Tibial nerve (tissue), 3 donors: ENCODE data around the gene ANKFN1.

ENCODE experiments used
- POLR2A ChIP-seq, 2 donors: fragments of 450-650 bp; IDR thresholded peaks; one replicate each; pipeline ENCODE4 v1.6.1; 2017; ENCODE audit warnings: antibody characterized with exemption in 2 of 2, mild to moderate bottlenecking in 2 of 2, moderate library complexity in 2 of 2
- TF ChIP-seq, protein P1 (sequence below), 5 experiments: fragments of 200-600 bp in 3 of 5; fragments of 450-650 bp in 2 of 5; sonication (generic) in 3 of 5; IDR thresholded peaks; one replicate each; pipeline ENCODE4 v1.5.1; 2016 to 2019; ENCODE audit warnings: antibody characterized with exemption in 5 of 5, mild to moderate bottlenecking in 3 of 5, moderate library complexity in 2 of 5

GRCh38 chr17:56447171-56447570 is 293.9 kb downstream of the ANKFN1 start:
- TF ChIP-seq, protein P1, sequence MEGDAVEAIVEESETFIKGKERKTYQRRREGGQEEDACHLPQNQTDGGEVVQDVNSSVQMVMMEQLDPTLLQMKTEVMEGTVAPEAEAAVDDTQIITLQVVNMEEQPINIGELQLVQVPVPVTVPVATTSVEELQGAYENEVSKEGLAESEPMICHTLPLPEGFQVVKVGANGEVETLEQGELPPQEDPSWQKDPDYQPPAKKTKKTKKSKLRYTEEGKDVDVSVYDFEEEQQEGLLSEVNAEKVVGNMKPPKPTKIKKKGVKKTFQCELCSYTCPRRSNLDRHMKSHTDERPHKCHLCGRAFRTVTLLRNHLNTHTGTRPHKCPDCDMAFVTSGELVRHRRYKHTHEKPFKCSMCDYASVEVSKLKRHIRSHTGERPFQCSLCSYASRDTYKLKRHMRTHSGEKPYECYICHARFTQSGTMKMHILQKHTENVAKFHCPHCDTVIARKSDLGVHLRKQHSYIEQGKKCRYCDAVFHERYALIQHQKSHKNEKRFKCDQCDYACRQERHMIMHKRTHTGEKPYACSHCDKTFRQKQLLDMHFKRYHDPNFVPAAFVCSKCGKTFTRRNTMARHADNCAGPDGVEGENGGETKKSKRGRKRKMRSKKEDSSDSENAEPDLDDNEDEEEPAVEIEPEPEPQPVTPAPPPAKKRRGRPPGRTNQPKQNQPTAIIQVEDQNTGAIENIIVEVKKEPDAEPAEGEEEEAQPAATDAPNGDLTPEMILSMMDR (IDR thresholded peaks at IDR 0.05): no peak
- TF ChIP-seq POLR2A (IDR thresholded peaks at IDR 0.05): no peak
